MM.1S (cell line): Measurements from ENCODE around the gene POGK.

Experiments
- CTCF ChIP-seq: fragments of 300-600 bp; sonication (generic); IDR thresholded peaks from 2 replicates; pipeline ENCODE4 v1.5.1; 2016; ENCODE audit warnings: antibody characterized with exemption, low read length, mixed read lengths
- EZH2 ChIP-seq: fragments of 300-600 bp; sonication (generic); optimal IDR thresholded peaks from 2 replicates; pipeline ENCODE3; 2017; ENCODE audit warnings: low read depth, mild to moderate bottlenecking, antibody characterized with exemption, low read length, mixed read lengths
- EZH2phosphoT487 ChIP-seq: fragments of 300-600 bp; sonication (generic); IDR thresholded peaks from 2 replicates; pipeline ENCODE4 v1.6.1; 2018; ENCODE audit warnings: antibody characterized with exemption, low read length

- no peak for TF ChIP-seq CTCF
- TF ChIP-seq EZH2, result no peak
- TF ChIP-seq EZH2phosphoT487, result no peak
Observed at GRCh38 chr1:166868639-166869038, 29.4 kb downstream of the POGK start.
